Mononuclear cell (primary cell): ENCODE data around the gene HOXA2. TPM values are rescaled to one million over a fixed set of nuclear protein-coding genes. Genes with fewer than 3 reads are reported as not detected.

Experiments
- H3K27me3 ChIP-seq: 2 replicates; pipeline ENCODE4 v1.6.0; 2011; ENCODE audit warnings: low read length, control low read depth; ENCODE audit not compliant: insufficient read depth
- H3K4me1 ChIP-seq: 2 replicates; pipeline ENCODE4 v1.5.1; 2011; ENCODE audit warnings: mild to moderate bottlenecking, low read length, control low read depth; ENCODE audit not compliant: insufficient read depth
- H3K4me3 ChIP-seq: 2 replicates; pipeline ENCODE4 v1.5.1; 2011; ENCODE audit warnings: mild to moderate bottlenecking, low read length, moderate library complexity
- H3K9me3 ChIP-seq: 2 replicates; pipeline ENCODE4 v1.5.1; 2011; ENCODE audit warnings: low read depth, mild to moderate bottlenecking, control low read depth, low read length
- total RNA-seq: library from RNA; depleted of rRNA; stranded (reverse); fragments of >200 nt; gene quantifications from one replicate; pipeline ENCODE4 v1.2.3, GENCODE V29; 2012

The HOXA2 gene
- 0.10 TPM for total RNA-seq

DNA sequence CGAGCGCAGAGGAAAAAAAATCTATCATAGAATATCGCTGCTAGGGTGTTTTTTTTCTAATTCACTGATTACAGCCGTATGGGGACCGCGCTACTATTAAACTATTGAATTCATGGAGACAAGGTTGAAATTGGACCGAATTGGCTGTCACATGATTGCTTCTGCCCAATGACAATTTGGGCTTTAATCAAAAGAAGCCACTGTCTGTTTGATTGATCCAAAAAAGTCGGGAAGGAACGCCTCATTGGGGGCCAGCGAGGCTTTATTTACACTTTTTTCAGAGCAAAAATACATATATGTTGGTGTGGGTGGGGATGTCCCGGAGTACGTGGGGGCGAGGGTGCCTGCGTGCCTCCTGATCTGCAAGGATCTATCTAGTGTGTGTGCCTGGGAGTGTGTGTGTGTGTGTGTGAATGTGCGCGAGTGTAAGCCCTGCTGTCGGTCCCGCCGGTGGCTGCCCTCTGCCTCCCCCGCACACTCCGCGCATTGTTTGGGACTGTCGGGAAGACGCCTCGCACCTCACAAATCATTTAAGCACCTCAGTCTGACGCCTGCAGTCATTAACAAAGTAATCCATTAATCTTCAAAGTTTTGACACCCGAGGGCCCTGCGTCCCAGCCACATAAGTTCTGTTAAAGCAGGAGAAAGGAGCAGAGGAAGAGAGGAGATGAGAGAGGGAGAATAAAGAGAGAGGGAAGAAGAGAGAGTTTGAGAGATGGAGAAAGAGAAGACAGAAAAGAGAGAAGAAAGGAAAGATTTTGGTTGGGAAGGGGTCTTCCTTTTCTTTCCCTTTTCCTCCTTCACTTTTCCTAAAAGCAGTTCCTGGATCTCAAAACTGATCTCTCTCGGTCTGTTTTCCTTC is at the start of gene HOXA2:
Gene HOXA2 (minus strand): TSS at position 103 of the 862 bp plus-strand sequence. CDS start 183 bp downstream, outside the sequence.
- H3K4me3 ChIP-seq, result no peak within 1 kb of the TSS
- H3K27me3 ChIP-seq, result peaks cover 79% of the 10 kb centered on the region
- no peaks in the 10 kb centered on the region for H3K9me3 ChIP-seq
- H3K4me1 ChIP-seq, result peaks cover 29% of the 10 kb centered on the region

DNA sequence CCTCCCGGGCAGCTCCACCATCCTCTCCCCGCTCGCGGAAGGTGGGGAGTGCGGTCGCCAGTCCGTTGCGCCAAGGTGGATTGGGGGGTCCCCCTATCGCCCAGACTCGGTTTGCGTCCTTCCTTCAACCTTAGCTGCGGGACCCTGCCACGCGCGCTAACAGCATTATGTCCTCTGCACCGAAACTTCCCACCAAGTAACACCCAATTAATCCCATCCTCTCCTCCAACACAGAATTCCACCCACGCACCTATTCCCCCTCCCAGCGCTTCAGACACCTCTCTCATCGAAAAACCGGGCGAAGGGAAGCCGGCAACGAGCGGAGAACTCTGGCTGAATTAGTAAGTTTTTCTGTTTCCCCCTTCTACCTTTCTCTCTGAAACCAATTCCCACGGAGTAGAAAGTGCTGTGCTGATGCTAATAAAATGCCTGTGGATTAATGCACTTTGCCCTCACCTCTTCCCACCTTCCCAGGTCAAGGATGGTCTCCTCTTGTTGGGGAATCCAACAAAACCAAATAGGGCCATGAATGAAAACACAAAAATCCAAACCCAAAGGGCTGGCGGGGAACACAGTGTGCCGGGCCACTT is 49.0 kb upstream of the HOXA2 start:
- Histone ChIP-seq H3K9me3 (no peaks in the 10 kb centered on the region), H3K4me1 (peaks cover 63% of the 10 kb centered on the region), H3K27me3 (peaks cover 99% of the 10 kb centered on the region), H3K4me3 (peak overlapping the region; percentile 5)

DNA sequence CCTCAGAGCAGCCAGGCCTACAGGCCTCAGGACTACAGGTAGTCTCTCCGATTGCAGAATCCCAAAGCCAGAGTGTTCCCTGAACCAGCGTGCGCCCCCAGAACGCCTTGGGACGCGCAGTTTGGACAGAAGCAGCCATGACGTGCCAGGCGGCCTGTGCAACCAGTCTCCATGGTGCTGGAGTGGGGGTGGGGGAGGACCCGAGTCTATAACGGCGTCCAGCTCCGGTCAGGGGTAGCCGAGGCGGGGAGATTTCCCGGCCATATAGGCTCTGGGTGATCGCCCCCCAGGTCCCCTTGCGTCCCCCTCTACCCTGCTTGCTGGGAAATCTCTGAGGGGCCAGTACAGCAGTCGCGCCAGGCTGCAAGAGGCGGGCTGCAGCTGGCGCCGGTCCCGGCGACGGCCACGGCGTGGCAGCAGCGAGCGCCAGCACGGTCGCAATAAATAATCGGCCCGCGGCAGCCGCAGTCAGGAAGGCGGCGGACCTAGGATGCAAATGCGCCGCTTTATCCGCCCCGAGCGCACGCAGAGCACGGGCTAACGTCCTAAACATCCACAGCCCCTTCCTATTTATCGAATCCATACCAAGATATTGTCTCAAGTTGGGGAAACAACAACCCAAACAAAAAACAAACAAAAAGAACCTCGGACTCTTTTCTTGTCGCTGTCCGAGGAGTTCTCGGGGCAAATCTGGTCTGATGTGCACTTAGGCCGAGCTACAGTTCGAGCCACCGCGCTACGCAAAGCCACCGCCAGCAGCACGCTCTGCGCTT is 48.3 kb upstream of the HOXA2 start:
- H3K27me3 ChIP-seq, result peaks cover 99% of the 10 kb centered on the region
- H3K4me3 ChIP-seq, result peak overlapping the region; percentile 5
- H3K9me3 ChIP-seq, result no peaks in the 10 kb centered on the region
- peaks cover 56% of the 10 kb centered on the region for H3K4me1 ChIP-seq

DNA sequence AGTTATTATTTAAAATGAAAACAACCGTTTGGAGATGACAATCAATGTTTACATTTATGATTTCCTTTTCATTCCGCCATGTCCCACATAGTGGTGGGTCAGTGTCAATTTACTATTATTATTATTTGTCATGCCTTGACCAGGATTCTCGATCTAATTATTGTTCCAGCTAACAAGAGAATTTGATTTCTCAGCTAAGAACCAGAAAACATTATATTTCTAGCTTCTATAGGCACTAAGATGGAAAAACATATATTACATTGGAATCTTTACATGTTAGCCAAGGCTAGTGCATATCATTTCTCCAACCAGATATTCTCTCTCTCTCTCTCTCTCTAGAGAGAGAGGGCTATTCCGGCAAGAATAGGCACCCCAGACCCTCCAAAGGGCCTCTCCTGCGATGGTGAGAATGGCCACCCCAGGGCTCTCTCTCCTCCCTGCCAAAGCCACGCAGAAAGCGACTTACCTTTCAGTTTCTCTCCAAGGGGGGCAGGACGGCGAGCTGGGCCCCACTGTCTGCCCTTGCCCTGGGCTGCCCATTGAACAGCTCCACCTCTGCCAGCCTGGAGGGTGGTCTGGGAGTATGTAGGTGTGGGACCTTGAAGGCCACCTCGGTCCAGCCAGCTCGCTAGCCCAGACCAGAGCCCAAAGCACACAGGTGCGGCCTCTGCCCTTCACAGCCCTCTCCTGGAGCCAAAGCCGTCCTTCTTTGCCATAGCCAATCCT is 47.5 kb upstream of the HOXA2 start:
- Histone ChIP-seq H3K9me3 (no peaks in the 10 kb centered on the region), H3K4me1 (peaks cover 49% of the 10 kb centered on the region), H3K27me3 (peaks cover 97% of the 10 kb centered on the region), H3K4me3 (no peak overlapping the region)

DNA sequence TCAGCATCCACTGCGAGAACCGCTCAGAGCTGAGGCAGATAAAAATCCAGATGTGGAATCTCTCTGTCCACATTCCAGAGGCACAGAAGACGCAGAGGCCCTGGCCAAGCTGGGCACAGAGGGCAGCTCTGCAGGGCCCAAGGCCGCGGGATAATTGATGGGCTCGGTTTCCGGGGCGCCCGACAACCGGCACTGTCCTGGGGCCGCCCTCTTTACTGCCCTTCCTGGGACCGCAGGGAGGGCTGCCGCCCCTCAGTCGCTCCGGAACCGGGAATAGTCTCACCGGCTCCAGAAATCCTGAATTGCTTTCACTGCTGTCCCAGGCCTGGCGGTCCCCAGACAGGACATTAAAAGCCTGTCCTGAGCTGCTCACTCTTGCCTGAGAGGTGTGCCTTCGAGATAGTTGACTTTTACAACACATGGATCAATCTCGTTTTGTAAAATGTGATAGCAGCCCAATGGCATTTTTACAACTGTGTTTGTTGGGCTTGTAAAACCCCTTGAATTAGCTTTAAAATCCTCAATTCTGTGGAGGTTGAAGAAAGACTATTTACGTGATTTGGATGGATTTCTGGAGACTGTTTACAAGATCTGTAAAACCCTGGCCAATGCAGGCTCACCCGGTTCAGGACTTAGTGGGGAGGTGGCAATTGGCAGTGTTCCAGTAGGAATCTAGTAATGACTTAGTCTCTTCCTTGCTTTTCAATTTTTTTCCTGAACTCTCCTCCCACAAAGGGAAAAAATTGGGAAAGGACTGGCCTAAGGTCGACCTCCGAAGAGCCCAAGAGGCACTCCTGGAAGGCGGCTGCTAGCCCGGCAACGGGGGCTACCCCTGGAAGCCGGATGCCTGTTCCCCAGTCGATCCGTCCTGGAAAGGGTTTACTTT is 46.5 kb upstream of the HOXA2 start:
- H3K27me3 ChIP-seq, result peaks cover 91% of the 10 kb centered on the region
- H3K9me3 ChIP-seq, result no peaks in the 10 kb centered on the region
- H3K4me1 ChIP-seq, result peaks cover 43% of the 10 kb centered on the region
- H3K4me3 ChIP-seq, result no peak overlapping the region

DNA sequence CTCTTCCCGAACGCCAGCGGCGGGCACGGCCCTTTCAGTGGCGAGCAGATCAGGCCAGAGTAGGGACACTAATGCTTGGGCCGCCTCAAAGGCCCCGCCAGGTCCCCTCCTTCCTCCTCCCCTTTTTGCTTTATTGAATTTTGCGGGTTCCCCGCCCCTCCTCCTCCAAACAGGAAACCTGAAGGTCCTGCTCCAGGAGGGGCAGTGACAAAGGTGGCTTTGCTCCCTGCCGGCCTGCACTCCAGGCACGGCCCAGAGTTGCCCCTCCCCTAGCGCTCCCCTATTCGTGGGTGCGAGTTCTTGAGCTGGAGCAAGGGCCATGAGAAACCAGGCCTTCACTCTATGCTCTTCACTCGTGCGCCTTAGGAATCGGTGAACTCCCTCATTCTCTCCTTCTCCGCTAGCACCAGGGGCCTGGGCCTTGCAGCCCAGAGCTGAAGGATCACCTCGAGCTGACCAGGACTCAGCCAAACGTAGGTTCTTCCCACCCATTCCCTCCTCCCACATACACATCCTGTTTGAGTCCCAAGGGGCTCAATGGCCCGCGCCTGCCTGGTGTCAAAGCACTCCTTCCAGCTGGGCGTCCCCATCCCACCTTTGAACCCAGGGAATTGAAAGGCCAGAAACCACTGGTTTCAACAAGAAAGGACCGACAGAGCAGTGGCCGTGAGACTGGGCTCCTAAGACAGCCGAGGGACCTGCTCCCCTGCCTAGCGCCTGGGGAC is 45.7 kb upstream of the HOXA2 start:
- H3K9me3 ChIP-seq, result no peaks in the 10 kb centered on the region
- no peak overlapping the region for H3K4me3 ChIP-seq
- H3K27me3 ChIP-seq, result peaks cover 85% of the 10 kb centered on the region
- peaks cover 43% of the 10 kb centered on the region for H3K4me1 ChIP-seq

DNA sequence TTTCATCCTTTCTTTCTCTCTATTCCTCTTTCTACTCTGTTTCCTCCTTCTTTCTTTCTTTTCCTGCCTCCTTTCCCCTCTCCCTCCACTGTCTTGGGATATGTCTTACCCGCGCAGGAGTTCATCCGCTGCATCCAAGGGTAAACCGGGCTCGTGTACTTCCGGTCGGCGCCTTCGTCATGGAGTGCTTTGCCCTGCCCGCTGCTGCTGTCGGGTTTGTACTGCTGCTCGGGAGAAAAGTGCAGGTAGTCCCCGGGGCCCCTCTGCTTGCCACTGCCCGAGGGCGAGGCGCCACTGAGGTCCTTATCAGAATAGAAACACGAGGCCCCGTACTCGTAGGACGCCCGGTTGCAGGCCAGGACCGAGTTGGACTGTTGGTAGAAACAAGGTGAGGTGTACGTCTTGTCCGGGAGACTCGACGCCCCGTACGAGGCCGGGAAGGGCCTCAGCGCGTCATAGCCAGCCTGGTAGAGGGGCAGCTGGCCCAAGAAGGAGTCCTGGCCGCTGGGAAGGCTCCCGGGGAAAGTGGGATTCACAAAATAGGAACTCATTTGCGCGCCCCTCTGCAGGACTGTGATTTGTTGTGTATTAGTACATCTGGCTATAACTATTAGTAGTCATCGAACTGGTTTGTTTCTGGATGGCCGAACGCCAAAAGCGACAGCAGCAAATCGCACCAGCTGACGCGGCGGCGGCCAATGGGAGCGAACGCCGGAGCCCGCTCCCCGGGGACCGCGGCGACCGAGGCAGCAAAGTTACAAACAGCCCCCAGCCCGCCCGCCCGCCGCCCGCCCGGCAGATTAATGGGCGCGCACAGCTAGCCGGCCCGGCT is 44.9 kb upstream of the HOXA2 start, which contains the start of gene HOXA6:
Gene HOXA6 (minus strand): TSS at position 576 of the 832 bp plus-strand sequence. CDS start 25 bp downstream, at position 551.
- Histone ChIP-seq H3K4me1 (peaks cover 38% of the 10 kb centered on the region), H3K9me3 (no peaks in the 10 kb centered on the region), H3K4me3 (no peak within 1 kb of the TSS), H3K27me3 (peaks cover 77% of the 10 kb centered on the region)

DNA sequence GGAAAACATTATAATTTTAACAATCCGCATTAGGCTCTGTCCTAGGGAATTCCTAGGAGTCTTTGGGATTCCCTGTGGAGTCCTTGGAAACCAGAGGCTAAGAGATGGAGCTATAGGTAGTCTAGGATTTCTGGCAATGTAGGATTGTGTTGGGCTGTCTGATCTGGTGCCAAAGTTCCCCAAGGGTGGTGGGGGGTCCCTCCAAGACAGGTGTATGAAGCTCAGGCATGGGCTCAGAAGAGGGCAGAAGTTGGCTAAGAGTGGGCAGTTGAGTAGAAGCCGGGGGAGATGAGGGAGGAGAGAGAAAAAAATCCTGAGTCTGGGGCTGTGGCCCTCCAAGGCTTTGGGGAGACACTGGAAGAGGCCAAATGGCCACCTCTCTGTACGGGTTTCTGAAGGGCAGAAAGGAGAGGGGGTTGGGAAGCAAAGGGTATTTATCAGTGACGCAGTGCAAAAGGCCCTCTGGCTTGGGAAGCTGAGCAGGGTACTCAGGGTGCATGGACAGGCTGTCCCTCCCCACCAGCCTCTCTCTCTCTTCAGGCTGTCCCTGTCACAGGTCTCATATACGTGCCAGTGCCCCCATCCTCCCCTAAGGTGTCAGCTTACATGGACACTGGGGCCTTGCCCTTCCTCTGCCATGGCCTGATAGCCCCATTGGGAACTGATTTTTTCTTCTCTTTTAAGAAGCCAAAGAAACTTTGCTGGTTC is 44.2 kb upstream of the HOXA2 start:
- Histone ChIP-seq H3K9me3 (no peaks in the 10 kb centered on the region), H3K27me3 (peaks cover 72% of the 10 kb centered on the region), H3K4me1 (peaks cover 30% of the 10 kb centered on the region), H3K4me3 (no peak overlapping the region)

DNA sequence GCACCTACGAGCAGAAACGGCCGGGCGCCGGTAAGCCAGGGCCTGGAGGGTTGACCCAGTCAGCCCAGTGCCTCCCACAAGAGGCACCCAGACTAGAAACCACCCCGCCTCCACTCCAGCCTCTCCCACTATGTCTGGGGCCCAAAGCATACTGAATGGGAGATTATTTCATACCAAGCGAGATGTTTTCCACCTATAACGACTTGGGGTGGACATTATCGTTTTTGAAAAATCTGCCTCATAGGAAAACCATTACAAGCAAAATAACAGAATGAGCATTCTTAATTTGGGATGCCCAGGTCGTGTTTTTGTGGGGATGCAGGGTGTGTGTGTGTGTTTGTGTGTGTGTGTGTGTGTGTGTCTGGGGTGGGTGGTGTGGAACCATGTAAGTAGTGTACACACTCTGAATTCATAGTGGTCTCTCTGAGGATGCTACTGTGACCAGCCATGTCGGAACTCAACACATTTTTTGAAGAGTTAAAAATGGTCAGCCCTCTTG is 43.5 kb upstream of the HOXA2 start:
- Histone ChIP-seq H3K4me1 (peaks cover 23% of the 10 kb centered on the region), H3K9me3 (no peaks in the 10 kb centered on the region), H3K27me3 (peaks cover 65% of the 10 kb centered on the region), H3K4me3 (no peak overlapping the region)

DNA sequence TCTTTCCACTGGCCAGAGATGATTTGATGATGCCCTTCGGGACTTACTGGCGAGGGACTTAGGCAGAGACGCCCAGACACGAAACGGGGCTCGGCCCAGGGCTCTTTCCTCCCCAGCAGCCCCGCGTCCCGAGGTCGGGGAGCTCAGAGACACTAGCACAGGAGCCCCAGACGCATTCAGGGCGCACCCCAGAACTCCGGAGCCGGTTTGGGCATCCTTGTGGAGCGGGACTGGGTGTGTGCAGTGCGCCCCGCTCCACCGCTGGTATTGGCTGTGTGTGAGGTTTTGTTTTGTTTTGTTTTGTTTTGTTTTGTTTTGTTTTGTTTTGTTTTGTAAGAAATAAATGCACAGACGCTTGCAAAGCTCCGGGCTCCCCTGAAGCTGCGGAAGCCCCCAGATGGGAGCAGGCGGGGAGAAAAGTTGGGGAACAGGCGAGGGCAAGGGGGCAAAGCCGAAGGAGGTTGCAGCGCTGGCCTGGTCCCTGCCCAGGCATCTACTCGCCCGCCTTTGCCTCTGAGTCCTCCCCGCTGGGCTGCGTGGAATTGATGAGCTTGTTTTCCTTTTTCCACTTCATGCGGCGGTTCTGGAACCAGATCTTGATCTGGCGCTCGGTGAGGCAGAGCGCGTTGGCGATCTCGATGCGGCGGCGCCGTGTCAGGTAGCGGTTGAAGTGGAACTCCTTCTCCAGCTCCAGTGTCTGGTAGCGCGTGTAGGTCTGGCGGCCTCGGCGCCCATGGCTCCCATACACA is 42.9 kb upstream of the HOXA2 start:
- H3K9me3 ChIP-seq, result no peaks in the 10 kb centered on the region
- peaks cover 59% of the 10 kb centered on the region for H3K27me3 ChIP-seq
- H3K4me1 ChIP-seq, result peaks cover 17% of the 10 kb centered on the region
- no peak overlapping the region for H3K4me3 ChIP-seq

DNA sequence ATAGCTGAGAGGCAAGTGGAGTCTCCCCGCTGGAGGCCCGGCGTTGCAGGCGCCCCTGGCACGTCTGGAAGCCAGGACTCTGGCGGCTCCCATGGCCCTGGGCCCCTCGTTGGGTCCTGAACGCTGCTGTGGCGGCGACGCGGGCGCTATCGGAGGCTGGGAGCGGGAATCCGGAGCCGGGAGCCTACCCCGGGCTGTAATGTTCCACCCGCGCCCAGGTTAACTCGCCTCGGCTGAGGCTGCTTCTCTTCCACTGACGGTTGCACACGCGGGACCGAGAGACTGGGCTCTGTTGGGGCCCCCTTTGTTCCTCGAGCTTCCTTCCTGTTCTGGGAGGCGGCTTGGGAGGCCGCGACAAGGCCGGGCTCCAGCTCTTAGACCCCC is 42.3 kb upstream of the HOXA2 start:
- peaks cover 15% of the 10 kb centered on the region for H3K4me1 ChIP-seq
- no peaks in the 10 kb centered on the region for H3K9me3 ChIP-seq
- no peak overlapping the region for H3K4me3 ChIP-seq
- peaks cover 53% of the 10 kb centered on the region for H3K27me3 ChIP-seq
